ENCODE data around the gene PTPN18.

PTPN18 gene

DNA sequence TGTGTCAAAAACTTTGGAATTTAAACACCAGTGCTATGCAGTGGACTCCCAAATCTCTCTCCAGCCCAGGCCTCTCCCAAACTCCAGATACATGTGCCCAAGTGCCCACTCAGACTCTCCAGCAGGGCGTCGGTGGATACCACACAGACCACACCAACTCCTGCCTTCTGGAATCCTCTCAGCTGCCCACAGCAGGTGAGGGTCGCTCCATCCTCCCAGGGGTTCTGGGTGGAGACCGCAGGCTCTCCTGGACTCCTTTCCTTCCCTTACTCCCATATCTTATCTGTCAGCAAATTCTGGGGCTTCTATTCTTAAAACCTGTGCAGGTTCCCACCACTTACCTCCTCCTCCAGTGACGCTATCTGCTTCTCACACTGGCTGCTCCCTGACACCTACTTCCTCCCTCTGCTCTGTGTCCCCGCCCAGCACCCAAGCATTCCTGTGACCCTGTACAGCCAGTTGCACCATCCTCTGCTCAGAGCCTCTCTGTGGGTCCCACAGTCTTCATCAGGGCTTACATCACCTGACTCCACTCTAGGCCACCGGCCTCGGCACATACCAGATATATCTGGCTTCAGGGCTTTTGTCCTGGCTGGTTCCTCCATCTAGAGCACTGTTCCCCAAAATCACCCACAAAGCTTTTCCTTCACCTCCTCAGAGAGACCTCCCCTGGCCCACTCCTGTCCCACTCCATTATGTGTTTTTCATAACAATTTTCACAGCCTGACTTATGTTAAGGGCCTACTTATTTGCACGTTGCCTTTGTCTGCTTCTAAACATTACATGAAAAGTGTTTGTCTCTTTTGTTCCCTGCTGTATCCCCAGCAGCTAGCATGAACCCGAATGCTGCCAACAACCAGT is 15.7 kb upstream of the PTPN18 start:
- DNase-seq (ENCODE audit: low read depth) = no peak

DNA sequence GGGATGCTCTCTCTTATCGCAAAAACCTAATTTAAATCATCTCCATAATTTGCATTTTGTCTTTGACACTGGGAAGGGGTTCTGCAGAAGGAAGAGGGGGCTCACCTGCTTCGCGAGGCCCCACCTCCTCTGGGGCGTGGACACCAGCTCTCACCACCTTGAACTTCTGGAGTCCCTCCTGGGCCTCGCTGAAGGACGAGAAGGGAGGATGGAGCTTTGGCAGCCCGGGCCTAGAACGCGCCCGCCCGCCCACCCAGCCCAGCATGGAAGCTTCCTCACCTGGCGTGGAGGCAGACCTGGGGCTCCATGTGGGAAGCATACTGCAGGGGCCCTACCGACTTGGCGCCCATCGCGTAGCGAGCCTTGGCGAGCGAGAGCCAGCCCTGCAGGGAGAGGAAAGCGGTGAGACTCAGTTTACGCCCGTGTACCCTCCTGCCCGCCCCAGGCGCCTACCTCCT is 14.3 kb upstream of the PTPN18 start:
- no peak for DNase-seq (ENCODE audit: low read depth)

DNA sequence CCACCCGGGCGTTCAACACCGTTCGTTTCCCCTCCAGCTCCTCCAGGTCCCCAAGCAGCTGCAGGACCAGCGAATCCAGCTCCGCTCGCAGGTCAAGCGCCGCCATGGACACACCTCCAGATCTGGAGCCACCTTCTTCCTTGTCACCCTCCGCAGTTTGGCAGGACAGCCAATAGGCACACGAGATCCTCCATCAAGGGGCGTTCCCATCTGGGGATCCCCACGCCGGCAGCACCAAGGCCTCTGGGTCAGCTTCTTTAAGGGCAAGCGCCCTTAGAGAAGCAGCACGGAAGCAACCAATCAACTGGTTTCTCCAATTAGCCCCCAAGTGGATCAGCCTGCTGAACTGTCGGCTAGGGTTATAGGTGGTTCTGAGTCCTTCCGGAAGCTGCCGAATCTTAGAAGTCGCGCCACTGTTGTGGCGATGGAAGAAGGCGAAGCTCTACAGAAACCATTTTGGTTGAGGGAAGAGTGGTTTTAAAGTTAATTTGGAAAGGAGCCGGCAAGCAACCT is 13.8 kb upstream of the PTPN18 start:
- peak; percentile 95 for DNase-seq (ENCODE audit: low read depth)

DNA sequence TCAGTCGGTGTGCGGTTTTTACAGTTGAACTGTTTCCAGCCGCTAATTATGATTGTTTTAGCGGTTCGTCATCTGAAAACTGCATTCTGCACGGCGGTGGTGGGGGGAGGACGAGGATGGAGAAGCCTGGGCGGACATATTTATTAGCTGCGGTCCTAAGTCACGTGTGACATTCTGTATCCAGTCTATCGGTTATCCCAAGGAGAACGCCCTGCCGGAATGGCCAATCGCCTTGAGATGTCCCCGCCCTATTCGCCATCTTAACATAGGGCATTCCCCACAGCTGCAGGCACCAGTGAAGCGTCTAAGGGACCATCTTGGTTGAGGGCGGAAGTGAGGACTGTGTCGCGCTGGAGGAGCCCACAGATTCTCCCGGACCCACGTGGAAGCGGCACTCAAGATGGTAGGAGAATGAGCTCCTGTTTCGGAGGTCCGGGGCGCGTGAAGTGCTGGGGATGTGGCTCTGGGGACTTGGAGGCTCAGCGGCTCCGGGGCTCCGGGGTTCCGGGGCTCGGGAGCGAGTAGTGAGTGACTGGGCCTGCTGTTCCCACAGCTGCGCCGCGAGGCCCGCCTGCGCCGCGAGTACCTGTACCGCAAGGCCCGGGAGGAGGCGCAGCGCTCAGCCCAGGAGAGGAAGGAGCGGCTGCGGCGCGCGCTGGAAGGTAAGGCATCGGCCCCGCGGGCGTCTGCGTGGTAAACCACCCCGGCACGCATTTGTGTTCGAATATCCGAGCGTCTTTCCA is 13.2 kb upstream of the PTPN18 start, which contains the start of gene IMP4:
Gene IMP4, plus strand, starts transcription at position 365 of the 743 bp plus-strand sequence. Its CDS starts 36 bp downstream, at position 401.
- peak; percentile 99 for DNase-seq (ENCODE audit: low read depth)

DNA sequence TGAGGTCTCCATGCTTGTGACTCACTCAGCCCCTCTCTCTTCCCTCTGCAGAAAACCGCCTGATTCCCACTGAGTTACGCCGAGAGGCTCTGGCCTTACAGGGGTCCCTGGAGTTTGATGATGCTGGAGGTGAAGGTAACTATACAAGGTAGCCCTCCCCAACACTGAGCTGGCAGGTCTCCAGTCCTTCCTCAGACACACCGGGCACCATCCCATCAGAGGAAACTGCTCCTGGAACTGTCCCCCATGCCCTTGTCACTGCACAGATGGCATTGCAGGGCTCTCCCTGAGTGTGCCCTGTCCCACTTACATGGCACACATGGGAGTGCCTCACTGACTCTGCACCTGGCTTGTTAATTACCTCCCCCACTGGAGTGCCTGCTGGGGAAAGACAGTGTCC is 11.3 kb upstream of the PTPN18 start:
- DNase-seq (ENCODE audit: low read depth) = no peak

DNA sequence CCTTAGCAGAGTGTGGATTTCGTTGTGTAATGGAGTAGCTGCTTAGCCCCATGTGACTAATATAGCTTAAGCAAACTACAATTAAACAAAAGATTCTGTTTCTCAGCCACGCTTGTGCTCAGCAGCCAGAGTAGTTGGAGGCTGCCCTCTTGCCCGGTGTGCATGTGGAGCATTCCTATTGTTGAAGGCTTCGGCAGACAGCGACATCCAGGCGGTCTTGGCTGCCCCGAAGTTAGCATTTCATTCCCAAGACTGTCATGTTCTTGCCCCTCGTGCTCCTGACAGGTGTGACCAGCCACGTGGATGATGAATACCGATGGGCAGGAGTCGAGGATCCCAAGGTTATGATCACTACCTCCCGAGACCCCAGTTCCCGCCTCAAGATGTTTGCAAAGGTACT is 10.8 kb upstream of the PTPN18 start:
- no peak for DNase-seq (ENCODE audit: low read depth)

DNA sequence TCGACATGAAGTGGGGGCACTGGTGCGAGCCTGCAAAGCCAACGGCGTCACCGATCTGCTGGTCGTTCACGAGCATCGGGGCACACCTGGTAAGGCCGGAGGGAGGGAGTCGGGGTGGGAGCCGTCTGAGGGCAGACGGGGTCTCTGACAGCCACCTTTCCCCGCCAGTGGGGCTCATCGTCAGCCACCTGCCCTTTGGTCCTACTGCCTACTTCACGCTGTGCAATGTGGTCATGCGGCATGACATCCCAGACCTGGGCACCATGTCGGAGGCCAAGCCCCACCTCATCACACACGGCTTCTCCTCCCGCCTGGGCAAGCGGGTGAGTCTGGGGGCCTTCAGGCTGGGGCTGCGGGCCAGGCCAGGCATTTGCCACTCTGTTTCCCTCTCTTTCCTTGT is 10.2 kb upstream of the PTPN18 start:
- DNase-seq (ENCODE audit: low read depth) = no peak

DNA sequence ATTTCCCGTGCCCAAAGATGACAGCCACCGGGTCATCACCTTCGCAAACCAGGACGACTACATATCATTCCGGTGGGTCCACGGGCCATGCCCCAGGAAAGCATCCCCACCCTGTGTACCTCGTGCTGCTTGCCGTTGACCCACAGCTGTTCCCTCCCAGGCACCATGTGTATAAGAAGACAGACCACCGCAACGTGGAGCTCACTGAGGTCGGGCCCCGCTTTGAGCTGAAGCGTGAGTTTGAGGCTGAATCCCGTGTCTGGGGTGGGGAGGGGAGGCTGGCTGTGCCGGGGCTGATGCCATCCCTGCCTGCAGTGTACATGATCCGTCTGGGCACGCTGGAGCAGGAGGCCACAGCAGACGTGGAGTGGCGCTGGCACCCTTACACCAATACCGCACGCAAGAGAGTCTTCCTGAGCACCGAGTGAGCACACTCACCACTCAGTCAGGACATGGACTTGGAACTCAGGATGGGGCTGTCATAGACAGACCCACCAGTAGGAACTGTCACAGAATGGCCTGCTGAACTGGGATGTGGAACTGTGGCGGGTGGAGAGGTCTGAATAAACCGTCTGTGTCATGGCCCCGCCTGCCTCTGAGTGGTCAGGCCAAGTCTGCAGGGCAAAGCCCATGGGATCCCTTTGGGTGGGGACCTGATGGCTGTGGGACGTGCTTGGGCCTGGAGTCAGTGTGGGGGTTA is 9.7 kb upstream of the PTPN18 start:
- DNase-seq (ENCODE audit: low read depth) = no peak

DNA sequence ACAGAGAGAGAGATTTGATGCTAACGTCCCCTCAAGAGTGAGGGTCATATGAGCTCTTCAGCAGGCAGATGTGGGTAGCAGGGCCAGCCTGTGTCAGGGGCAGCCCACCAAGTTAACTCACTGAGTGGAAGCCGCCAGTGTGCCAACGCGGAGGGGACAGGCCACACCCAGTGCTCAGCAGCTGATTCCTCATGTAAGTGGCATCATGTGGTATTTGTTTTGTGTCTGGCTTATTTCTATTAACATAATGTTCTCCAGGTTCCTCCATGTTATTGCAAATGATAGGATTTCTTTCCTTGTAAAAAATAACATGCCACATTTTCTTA is 9.2 kb upstream of the PTPN18 start:
- DNase-seq (ENCODE audit: low read depth) = no peak

DNA sequence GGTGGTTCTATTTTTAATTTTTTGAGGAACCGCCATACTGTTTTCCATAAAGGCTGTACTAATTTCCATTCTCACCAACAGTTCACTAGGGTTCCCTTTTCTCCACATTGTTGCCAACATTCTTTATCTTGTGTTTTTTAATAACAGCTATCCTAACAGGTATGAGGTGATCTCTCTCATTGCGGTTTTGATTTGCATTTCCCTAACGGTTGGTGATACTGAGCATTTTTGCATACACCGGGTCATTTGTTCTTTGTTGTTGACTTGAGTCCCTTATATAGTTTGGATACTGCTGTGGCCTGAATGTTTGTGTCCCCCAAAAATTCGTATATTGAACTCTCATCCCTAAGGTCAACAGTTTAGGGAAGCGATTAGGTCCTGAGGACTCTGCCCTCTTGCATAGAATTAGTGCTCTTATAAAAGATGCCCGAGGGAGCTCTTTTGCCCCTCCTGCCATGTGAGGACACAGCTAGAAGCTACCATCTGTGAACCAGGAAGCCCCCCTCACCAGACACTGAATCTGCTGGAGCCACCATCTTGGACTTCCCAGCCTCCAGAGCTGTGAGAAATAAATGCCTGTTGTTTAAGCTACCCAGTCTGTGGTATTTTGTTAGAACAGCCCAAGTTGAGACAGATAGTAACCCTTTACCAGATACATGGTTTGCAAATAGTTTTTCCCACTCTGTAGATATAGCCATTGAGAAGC is 8.5 kb upstream of the PTPN18 start:
- DNase-seq (ENCODE audit: low read depth) = no peak

DNA sequence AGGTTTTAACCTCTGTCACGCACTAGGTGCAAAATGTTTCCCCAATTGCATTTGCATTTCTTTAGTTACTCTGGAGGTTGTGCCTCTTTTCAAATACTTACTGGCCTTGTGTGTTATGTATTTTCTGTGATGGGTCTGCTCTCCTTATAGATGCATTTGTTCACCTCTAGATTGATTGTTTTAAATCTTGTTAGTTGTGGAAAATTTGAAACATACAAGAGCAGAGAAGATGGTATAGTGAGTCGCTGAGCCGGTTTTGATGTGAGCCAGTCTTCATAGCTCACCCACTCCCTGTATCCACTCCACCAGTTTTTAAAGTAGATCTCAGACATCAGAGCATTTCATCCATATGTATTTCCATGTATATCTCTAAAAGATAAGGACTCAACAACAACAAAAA is 6.7 kb upstream of the PTPN18 start:
- DNase-seq (ENCODE audit: low read depth) = no peak

DNA sequence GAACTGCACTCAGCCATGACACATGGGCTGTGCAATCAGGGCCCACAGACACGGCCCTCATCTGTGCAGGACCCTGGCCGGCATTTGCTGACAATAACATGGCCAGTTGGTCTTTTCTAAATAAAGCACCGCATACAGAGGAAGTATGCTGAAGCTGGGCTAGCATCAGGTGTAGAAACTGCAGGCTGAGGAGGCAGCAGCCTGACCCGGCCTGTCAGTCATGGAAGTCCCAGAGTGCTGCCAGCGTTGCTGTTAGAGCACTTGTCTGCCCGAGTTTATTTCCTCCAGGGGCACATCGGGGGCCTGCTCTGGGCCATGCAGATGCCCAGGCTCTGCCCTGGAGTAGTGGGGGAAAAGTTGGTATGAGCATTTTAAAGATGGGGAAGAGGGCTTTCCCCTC is 4.1 kb upstream of the PTPN18 start:
- DNase-seq (ENCODE audit: low read depth) = no peak

DNA sequence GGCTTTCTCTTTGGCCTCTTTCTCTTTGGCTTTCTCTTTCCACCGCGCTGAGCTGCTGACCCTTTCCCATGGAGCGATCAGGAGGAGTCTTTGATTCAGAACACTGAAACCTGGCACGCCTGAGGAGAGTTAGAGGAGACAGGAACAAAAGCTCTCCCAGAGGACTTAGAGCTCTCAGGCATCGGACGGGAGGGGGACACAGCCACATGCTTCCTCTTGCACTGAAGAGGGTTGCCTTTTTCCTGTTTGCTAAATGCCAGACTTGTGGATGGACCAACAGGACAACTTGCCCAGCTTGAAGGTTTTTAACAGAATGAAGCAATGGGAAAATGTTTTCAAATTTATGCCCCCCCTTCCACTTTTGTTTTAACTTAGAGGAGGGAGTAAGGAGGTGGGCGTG is 3.6 kb upstream of the PTPN18 start:
- DNase-seq (ENCODE audit: low read depth) = no peak

DNA sequence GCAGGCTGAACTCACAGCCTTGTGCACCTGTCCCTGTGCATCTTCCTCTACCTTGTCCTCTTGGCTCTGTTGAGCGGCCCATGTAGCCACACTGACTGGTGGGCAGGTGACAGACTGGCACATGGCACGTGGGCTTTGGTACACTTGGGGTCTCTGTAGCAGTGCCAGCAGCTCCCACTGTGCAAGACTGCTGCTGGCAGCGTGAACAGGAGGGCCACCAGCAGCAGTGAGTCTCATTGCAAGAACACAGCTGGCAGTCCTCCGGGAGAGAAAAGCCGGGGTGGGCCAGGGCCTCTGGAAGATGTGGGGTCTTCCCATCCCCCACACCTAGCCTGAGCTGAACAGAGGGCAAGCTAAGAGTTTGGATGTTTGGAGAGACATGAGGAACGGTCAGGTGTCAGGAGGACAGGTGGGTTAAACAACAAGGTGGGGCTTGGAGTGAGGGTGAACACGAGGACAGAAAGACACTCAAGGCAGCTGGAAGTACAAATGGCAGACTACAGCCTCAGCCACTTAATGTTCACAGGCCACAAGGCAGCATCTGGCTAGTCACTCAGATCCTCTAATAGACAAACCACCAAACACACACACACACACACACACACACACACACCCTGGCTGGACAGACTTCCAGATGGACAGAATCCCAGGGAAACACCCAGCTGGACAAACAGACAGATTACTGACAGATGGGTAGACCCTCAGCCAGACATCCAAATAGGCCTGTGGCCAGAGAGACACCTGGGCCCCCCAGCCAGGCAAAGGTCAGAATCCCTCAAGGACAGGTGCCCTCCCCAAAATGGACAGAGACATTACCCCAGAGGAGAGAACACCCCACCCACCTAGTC is 2.3 kb upstream of the PTPN18 start:
- no peak for DNase-seq (ENCODE audit: low read depth)

DNA sequence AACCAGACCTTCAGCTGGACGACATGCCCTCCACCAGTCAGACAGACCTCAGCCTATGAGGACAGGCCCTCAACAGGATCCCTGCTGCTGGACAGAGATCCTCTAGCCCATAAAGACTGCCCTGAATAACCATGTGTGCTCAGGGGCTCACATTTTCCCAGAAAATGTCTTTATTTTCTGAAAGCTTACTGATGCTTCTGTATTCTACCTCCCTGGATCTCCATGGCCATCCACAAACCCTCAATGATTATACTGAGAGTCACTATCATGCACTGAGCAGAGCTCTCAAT is 1.8 kb upstream of the PTPN18 start:
- no peak for DNase-seq (ENCODE audit: low read depth)

DNA sequence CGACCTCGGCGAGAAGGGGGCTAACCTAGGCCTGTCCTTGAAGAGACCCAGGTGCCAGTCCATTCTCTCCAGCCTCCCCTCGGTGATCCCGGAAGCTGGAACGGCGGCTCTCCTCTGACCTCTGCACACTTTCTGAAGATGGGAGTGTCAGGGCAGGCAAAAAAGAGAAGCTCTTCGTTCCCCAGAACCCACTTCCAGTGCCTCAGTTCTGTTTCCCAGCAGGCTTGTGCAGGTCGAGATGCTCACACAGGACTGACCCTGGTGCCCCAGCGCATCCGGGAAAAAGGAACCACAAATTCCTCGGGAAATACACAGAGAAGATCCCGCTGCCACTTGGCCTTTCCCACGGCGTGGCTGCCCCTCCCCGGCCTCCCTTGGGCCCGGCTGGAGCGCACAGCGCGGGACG is 681 bp upstream of the PTPN18 start:
- DNase-seq (ENCODE audit: low read depth) = no peak

DNA sequence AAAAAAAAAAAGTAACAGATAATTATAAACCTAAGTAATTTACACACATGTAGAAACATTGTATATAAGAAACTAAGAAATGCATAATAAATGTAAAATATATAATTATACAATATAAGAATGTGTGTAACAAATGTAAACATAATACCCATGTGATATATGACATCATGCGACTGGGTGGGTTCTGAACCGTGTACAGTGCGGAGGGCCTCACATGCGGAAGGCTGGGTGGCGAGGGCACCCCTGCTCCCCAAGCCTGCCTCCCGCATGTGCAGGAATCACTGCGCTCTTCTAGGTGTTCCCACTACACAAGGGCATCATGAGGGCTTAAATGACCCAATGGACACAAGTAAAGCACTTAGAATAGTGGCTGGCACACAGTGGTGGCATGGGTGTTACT is 2.0 kb downstream of the PTPN18 start:
- no peak for DNase-seq (ENCODE audit: low read depth)

DNA sequence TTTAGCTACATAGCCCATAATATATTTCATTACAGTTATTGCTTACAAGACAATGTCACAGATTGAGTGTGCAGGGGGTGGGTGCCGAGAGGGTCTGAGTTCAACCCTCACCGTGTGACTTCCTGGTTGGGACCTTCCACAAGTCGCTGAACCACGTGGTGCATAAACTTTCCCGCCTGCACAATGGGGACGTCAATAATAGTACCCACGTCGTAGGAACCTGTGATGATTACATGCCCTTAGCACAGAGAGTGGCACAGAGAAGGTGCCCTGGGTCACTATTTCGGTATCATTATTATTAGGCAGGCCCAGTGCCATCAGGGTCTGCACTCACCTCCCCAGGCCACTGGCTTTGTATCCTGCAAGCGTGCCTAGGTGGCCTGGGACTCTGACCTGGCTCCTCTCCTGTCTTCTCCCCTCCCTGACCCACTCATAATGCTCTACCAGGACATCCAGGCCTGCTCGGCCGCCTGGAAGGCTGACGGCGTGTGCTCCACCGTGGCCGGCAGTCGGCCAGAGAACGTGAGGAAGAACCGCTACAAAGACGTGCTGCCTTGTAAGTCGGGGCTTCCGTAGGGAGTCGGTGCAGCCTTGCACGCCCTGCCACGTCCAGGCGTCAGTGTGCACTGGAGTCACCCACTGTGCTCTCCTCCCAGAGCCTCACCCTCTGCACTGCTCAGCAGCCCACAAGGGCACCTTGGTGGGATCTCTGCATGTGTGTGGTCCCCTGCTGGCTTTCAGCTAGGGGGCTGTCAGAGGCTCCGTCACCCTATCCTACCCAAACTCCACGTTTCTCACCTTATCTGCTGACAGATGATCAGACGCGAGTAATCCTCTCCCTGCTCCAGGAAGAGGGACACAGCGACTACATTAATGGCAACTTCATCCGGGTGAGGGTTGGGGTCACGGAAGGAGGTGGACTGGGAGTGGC is 2.8 kb downstream of the PTPN18 start:
- DNase-seq (ENCODE audit: low read depth) = no peak

DNA sequence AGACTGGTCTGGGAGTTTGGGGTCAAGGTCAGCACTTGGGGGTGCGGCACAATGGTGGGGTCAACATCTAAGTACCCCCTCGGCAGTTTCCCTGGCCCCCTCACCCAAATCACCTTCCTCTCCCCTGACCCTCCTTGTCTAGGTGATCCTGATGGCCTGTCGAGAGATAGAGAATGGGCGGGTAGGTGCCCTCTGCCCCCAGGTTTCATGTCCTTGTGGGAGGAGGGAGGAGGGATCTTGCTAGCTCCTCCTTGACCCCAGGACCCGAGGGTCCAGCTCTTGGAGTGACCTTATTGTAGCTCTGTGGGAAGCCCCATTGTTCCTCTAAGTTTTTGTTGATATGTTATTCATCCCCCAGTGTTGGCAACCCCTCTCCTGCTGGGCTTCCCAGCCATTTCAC is 3.6 kb downstream of the PTPN18 start:
- DNase-seq (ENCODE audit: low read depth) = no peak

DNA sequence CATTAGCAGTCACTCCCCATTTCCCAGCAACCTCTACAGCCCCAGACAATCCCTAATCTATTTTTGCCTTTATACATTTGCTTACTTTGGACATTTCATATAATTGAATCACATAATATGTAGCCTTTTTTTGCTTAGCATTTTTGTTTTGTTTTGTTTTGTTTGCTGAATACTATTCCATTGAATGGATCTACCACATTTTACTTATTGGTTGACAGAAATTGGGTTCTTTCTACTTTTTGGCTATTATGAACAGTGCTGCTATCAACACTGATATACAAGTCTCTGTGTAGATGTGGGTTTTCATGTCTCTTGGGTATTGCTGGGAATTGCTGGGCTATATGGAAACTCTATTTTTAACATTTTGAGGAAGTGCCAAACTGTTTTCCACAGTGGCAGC is 7.6 kb downstream of the PTPN18 start:
- DNase-seq (ENCODE audit: low read depth) = no peak

Measured in fibroblast of gingiva (primary cell).